Thyroid gland (tissue), 4 donors: Measurements from ENCODE around the gene CFAP107. TPM values are rescaled to one million over a fixed set of nuclear protein-coding genes. Genes with fewer than 3 reads are reported as not detected.

Experiments used
- DNase-seq, 2 donors: peaks; one replicate each; pipeline ENCODE4 v3.0.0-alpha.2; 2019
- H3K27ac ChIP-seq, 3 donors: fragments of 200-600 bp; sonication (generic); 1 replicate in 2 of 3; 2 replicates in 1 of 3; pipeline ENCODE4 v1.5.1; 2016 to 2019; ENCODE audit warnings: mild to moderate bottlenecking in 1 of 3, moderate library complexity in 1 of 3
- H3K27me3 ChIP-seq: fragments of 200-600 bp; sonication (generic); one replicate; pipeline ENCODE4 v1.5.1; 2019
- H3K36me3 ChIP-seq, 2 donors: fragments of 200-600 bp; sonication (generic); one replicate each; pipeline ENCODE4 v1.5.1; 2016 to 2019
- H3K4me1 ChIP-seq, 2 donors: fragments of 200-600 bp; sonication (generic); one replicate each; pipeline ENCODE4 v1.5.1; 2017 to 2019
- H3K4me3 ChIP-seq, 3 donors: fragments of 200-600 bp; sonication (generic); replicated peaks in 1 of 3; 1 replicate in 2 of 3; 2 replicates in 1 of 3; pipeline ENCODE4 v1.5.1; 2016; ENCODE audit warnings: mild to moderate bottlenecking in 1 of 3
- H3K9me3 ChIP-seq: fragments of 200-600 bp; sonication (generic); one replicate; pipeline ENCODE4 v1.5.1; 2017
- CTCF ChIP-seq, 6 experiments: fragments of 200-600 bp in 3 of 6; fragments of 450-650 bp in 3 of 6; sonication (generic) in 3 of 6; IDR thresholded peaks; one replicate each; pipeline ENCODE4 v1.5.1; 2016 to 2019; ENCODE audit warnings: antibody characterized with exemption in 6 of 6, mild to moderate bottlenecking in 2 of 6, inconsistent platforms in 1 of 6, moderate library complexity in 1 of 6
- POLR2A ChIP-seq, 2 donors: fragments of 450-650 bp; IDR thresholded peaks; one replicate each; pipeline ENCODE4 v1.6.1; 2017; ENCODE audit warnings: antibody characterized with exemption in 2 of 2, mild to moderate bottlenecking in 2 of 2, moderate library complexity in 1 of 2
- WGBS, 2 donors: methylation state at CpG; one replicate each; pipeline ENCODE4 v1.1.5; 2017; 5-methylcytosine and 5-hydroxymethylcytosine counted together
- intact Hi-C: fragments of 100-400 bp; cut with DNase I; formaldehyde crosslinking; loops from one replicate; pipeline ENCODE4 v1.15.1; 2023
- total RNA-seq, 4 donors: library from RNA; depleted of rRNA; stranded (reverse); fragments of >200 nt; gene quantifications; one replicate each; pipeline ENCODE4 v1.2.3, GENCODE V29; 2016

The CFAP107 gene
- total RNA-seq, 4 donors from 2014 or later: not detected

GRCh38 chr1:12770620-12771019 is 24.6 kb downstream of the CFAP107 start:
- Histone ChIP-seq H3K4me1 (no peaks in the 10 kb centered on the region), H3K9me3 (no peaks in the 10 kb centered on the region), H3K27ac (no peak overlapping the region), H3K36me3 (no peaks in the 10 kb centered on the region), H3K4me3 (no peak overlapping the region), H3K27me3 (no peaks in the 10 kb centered on the region)
- no peak for TF ChIP-seq CTCF (IDR thresholded peaks at IDR 0.05)
- TF ChIP-seq POLR2A (IDR thresholded peaks at IDR 0.05): no peak
- intact Hi-C loops: no loop called here
- WGBS, 2 donors: 70 to 89% methylated on average over 2 of the region's 2 CpGs
- no peak for DNase-seq

- H3K27ac ChIP-seq: no peak overlapping the region
- no peak for TF ChIP-seq CTCF (IDR thresholded peaks at IDR 0.05)
- no peak for TF ChIP-seq POLR2A (IDR thresholded peaks at IDR 0.05)
- H3K4me3 ChIP-seq: no peak overlapping the region
- no peak for DNase-seq
- WGBS, 2 donors: 74 to 84% methylated on average over 5 of the region's 5 CpGs
- intact Hi-C loops: no loop called here
- no peaks in the 10 kb centered on the region for H3K27me3 ChIP-seq
- no peaks in the 10 kb centered on the region for H3K36me3 ChIP-seq
- H3K9me3 ChIP-seq: no peaks in the 10 kb centered on the region
- no peaks in the 10 kb centered on the region for H3K4me1 ChIP-seq
Measured at GRCh38 chr1:12771186-12771585, 25.2 kb downstream of the CFAP107 start.

GRCh38 chr1:12772520-12772919 is 26.5 kb downstream of the CFAP107 start:
- no peaks in the 10 kb centered on the region for H3K27me3 ChIP-seq
- H3K4me1 ChIP-seq: no peaks in the 10 kb centered on the region
- whole genome bisulfite sequencing, 2 donors: 86 to 92% methylated on average over 5 of the region's 5 CpGs
- intact Hi-C loops: no loop called here
- no peaks in the 10 kb centered on the region for H3K36me3 ChIP-seq
- no peak overlapping the region for H3K4me3 ChIP-seq
- TF ChIP-seq POLR2A (IDR thresholded peaks at IDR 0.05): no peak
- no peak for TF ChIP-seq CTCF (IDR thresholded peaks at IDR 0.05)
- H3K27ac ChIP-seq: no peak overlapping the region
- no peaks in the 10 kb centered on the region for H3K9me3 ChIP-seq
- DNase-seq: no peak

GRCh38 chr1:12773438-12773837 is 27.4 kb downstream of the CFAP107 start, which contains the start of gene PRAMEF12:
Gene PRAMEF12, plus strand, starts transcription at chr1:12773738. Its CDS starts 1,130 bp downstream, at chr1:12774868.
- no peak within 1 kb of the TSS for H3K27ac ChIP-seq
- no peaks in the 10 kb centered on the region for H3K36me3 ChIP-seq
- H3K4me3 ChIP-seq: no peak within 1 kb of the TSS
- TF ChIP-seq CTCF (IDR thresholded peaks at IDR 0.05) (no peak), POLR2A (IDR thresholded peaks at IDR 0.05) (no peak)
- no peaks in the 10 kb centered on the region for H3K27me3 ChIP-seq
- intact Hi-C loops: no loop called here
- no peaks in the 10 kb centered on the region for H3K4me1 ChIP-seq
- no peaks in the 10 kb centered on the region for H3K9me3 ChIP-seq
- no peak for DNase-seq
- 89 to 96% methylated on average over 5 of the region's 5 CpGs for WGBS, 2 donors

GRCh38 chr1:12774801-12775345 is 28.9 kb downstream of the CFAP107 start:
- Histone ChIP-seq H3K4me3 (no peak overlapping the region), H3K4me1 (no peaks in the 10 kb centered on the region), H3K27ac (no peak overlapping the region), H3K36me3 (no peaks in the 10 kb centered on the region), H3K9me3 (no peaks in the 10 kb centered on the region), H3K27me3 (no peaks in the 10 kb centered on the region)
- TF ChIP-seq POLR2A (IDR thresholded peaks at IDR 0.05) (no peak), CTCF (IDR thresholded peaks at IDR 0.05) (no peak)
- no peak for DNase-seq
- intact Hi-C loops: no loop called here
- 91 to 94% methylated on average over 3 to 5 of the region's 5 CpGs for WGBS, 2 donors
